HK-2 (cell line): ENCODE measurements around the gene NFE2L2.
"Not testable (repeated sequence)": the region's sequence is repeated elsewhere in the genome, so short reads cannot be mapped to it uniquely, and the experiment has no call there.

ENCODE experiments used
- DNase-seq: peaks from one replicate; pipeline ENCODE4 v3.0.0-alpha.2; 2018; ENCODE audit not compliant: unreplicated experiment

NFE2L2 gene

GRCh38 chr2:177195194-177195593 lies 69.3 kb downstream of the NFE2L2 start:
- no peak for DNase-seq

- no peak for DNase-seq
Measured at GRCh38 chr2:177193240-177193639, 71.3 kb downstream of the NFE2L2 start.

- DNase-seq, result no peak
Measured at GRCh38 chr2:177192788-177193187, 71.7 kb downstream of the NFE2L2 start.

- DNase-seq, result no peak
Measured at GRCh38 chr2:177190941-177191340, 73.6 kb downstream of the NFE2L2 start.

DNA sequence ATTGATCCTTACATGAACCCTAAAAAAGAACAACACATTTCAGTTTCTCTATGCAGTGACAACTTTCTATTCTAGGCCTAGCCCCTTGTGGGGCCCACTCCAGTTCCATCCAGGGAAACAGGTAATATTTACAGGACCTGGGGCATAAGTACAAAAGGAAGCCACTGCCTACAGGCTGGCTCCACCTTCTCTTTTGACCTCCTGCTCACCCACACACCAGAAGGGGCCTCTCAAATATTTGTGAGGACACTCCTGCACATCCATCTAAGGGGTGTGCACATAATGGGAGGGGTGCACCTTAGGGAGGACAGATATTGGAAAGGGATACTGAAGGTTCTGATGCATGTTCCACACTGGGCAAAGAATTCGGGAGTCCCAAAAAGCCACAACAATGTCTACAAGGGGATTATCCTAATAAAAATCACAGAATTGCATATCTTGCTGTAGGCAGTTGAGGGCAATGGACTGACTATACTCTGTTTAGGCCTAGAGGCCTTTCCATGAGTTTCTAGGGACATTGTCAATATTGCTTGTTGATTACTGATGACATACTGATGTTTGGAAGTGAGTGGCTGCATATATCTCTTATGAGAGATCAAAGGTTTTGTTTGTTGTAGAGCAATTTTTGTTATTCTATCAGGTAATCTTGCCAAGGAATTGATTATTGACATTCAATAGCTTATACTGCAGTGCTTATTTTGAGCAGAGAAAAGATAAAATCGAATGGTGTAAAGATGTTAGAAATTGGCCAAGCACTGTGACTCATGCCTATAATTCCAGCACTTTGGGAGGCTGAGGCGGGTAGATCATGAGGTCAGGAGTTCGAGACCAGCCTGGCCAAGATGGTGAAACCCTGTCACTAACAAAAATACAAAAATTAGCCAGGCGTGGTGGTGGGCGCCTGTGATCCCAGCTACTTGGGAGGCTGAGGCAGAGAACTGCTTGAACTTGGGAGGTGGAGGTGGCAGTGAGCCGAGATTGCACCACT lies 75.8 kb downstream of the NFE2L2 start:
- no peak for DNase-seq

DNA sequence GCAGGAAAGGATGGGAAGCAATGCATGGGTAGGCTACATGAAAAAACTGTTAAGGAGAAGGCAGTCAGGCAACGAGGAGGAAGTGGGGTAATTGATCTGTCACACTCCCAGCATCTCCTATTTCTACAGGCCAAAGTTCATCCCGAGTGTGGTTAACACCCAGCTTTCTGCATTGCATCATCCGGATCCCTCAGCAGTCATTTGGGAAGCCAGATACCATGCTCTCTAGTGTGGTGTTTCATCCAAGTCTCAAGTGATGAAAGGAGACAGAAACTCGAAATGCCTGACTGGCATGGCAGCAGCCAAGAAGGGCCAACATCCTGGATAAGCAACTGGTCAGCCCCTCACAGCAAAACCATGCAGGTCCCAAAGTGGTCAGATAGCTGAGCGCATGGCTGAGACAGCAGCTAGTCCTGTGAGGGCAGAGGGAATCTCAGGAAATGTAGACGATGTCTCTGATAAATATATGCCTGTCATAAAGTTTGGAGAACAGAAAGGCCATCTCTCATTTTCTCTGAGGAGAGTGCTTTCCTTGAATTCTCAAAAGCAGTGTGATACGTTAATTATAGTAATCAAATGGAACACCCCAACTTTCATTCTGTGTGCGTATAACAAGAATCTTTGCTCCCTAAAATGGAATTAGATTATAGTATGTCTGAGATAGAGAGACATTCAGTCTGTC lies 76.8 kb downstream of the NFE2L2 start:
- DNase-seq, result no peak

- not testable (repeated sequence) for DNase-seq
Measured at GRCh38 chr2:177186038-177186437, 78.5 kb downstream of the NFE2L2 start.

- no peak for DNase-seq
Measured at GRCh38 chr2:177184606-177185005, 79.9 kb downstream of the NFE2L2 start.

- no peak for DNase-seq
Measured at GRCh38 chr2:177183860-177184259, 80.7 kb downstream of the NFE2L2 start.
